ENCODE data around the gene ZNF513.
A peak's percentile ranks its signal among the peaks of the same experiment; 100 is the strongest.

DNA sequence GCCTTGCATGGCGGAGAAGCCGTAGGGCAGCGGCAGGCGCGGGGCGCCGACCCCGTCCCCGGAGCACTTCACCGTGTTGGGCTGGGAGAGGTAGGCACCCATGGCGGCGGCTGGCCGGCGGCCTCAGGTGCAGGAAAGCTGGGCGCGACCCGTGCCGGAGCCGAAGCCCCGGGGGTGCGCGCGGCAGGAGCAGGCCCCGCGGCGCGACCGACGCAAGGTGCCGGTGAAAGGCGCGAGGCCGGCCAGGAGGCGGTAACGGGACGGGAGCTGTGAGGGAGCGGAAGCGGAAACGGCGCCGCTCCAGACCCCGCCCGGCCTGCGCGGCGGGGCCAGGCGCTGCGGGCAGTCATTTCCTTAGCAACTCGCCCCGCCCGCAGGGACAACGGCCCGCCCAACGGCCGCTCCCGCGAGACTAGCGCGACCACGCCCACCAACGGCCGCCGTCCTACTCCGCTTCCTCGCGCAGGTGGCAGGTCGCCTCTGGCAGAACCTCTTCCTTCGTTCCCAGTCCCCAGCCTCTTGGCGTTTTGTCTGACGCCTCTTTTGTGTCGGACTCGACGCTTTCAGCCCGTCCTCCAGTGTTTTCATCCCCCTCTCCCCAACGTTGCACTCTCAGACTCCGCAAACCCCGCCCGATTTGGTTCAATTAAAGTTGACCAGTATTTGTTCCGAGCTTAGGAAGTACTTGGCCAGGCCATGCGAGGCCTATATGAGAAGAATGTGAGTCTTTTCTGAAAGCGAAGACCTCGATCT, 29.0 kb upstream of the ZNF513 start, which contains the start of gene PPM1G:
- TF ChIP-seq POLR2AphosphoS5 (IDR thresholded peaks at IDR 0.05; ENCODE audit: insufficient read depth in 1 of 2, low read depth in 1 of 2): peak; percentile 69 to 81
- TF ChIP-seq, protein P1, sequence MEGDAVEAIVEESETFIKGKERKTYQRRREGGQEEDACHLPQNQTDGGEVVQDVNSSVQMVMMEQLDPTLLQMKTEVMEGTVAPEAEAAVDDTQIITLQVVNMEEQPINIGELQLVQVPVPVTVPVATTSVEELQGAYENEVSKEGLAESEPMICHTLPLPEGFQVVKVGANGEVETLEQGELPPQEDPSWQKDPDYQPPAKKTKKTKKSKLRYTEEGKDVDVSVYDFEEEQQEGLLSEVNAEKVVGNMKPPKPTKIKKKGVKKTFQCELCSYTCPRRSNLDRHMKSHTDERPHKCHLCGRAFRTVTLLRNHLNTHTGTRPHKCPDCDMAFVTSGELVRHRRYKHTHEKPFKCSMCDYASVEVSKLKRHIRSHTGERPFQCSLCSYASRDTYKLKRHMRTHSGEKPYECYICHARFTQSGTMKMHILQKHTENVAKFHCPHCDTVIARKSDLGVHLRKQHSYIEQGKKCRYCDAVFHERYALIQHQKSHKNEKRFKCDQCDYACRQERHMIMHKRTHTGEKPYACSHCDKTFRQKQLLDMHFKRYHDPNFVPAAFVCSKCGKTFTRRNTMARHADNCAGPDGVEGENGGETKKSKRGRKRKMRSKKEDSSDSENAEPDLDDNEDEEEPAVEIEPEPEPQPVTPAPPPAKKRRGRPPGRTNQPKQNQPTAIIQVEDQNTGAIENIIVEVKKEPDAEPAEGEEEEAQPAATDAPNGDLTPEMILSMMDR (IDR thresholded peaks at IDR 0.05): no peak

Measured in vagina (tissue), 2 donors.